ENCODE measurements around the gene RPAP2.
A peak's percentile ranks its signal among the peaks of the same experiment; 100 is the strongest.
"Not testable (repeated sequence)": the region's sequence is repeated elsewhere in the genome, so short reads cannot be mapped to it uniquely, and the experiment has no call there.

RPAP2 gene
- 40.3 to 52.1 reads per million in 2 donors for total RNA-seq

- DNase-seq = peak; percentile 60
Observed at GRCh38 chr1:92298573-92299476, at the start of gene RPAP2, which contains the start of gene GLMN. RPAP2 (plus strand) TSS chr1:92299059; CDS start chr1:92299074, 15 bp downstream. GLMN (minus strand) TSS chr1:92298987; CDS start chr1:92297999, 988 bp downstream.

DNA sequence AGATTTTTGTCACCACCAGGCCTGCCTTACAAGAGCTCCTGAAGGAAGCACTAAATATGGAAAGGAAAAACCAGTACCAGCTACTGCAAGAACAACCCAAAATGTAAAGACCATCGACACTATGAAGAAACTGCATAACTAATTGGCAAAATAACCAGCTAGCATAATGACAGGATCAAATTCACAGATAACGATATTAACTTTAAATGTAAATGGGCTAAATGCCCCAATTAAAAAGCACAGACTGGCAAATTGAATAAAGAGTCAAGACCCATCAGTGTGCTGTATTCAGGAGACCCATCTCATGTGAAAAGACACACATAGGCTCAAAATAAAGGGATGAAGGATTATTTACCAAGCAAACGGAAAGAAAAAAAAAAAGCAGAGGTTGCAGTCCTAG lies 44.1 kb upstream of the RPAP2 start:
- not testable (repeated sequence) for DNase-seq

DNA sequence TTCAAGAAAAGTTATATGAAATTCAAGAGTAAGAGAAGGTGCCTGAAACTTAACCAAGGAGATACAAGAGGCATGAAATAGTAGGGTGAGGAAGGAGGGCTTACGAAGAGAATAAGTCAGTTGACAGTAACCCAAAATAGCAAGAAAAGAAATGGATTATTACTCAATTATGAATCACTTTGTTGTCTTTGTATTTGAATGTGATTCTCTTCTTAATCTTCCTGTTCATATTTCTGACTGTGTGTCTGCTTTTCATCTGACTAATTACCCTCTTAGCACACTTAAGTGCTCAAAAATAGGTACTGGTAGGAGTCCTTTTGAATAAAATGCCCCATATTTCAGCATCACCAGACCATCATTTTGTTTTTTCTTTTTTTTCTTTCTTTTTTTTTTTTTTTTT lies 39.5 kb upstream of the RPAP2 start:
- no peak for DNase-seq

DNA sequence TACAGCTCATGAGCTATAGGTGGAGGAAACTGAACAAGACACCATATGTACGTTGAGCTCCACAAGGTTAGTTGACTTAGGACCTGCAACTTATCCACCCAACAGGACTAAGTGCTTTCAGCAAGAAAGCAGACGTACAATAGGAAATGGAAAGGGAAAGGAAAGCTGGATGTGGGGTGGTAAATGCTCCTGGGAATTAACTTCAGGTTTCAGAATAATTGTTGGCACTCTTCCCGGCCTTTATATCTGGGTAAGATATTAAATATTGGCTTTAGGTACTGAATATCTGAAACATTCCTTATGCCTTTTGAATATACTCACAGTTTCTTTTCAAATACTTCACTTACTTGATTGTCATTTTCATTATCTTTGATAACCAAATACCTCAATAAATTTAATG lies 36.3 kb upstream of the RPAP2 start:
- no peak for DNase-seq

DNA sequence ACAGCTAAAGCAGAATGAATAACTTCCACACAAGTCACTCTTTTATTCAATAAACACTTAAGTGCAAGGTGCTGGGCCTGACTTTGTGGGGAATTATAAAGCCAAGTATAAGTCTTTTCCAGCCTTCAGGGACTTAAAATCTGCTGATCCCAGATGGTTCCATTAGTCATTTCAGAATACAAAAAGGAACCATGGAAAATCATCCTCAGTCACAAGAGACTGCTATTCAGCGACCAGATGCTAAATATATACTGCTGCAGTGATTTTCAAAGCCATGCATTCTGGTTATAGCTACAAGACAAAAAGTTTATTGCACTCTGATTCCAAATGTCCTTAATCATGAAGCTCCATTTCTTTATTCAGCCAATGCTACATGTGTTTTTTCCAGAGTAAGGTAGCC lies 25.8 kb upstream of the RPAP2 start:
- no peak for DNase-seq

DNA sequence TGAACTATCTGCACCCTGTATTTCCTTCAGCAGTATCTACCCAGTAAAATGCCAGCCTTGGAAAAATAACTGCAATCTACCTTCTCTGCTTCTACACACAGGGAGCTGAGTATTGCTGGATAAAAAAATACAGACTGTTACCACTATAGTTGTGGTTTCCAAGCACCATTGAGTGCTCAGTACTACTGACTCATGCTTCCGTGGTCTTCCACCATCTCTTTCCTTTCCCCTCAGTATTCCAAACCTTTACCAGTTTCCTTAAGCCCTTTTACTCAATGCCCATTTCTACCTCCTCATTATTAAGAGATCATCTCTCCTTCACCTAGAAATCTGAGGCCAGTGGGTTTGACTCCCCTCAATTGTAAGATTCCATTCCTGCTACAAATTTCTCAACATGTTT lies 23.9 kb upstream of the RPAP2 start:
- no peak for DNase-seq

DNA sequence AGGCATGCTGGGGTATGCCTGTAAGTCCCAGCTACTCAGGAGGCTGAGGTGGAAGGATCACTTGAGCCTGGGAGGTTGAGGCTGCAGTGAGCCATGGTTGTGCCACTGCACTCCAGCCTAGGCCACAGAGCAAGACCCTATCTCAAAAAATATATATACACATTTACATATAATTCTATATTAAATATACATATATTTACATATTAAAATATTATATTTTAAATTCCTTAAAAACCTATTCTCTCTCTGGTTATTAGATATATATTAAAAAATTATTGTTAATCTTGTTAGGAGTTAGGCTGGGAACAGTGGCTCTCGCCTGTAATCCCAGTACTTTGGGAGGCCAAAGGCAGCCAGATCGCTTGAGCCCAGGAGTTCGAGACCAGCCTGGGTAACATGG lies 22.8 kb upstream of the RPAP2 start:
- no peak for DNase-seq

GRCh38 chr1:92277105-92277723 lies 21.6 kb upstream of the RPAP2 start:
- DNase-seq = no peak

GRCh38 chr1:92279781-92280180 lies 19.1 kb upstream of the RPAP2 start:
- not testable (repeated sequence) for DNase-seq

DNA sequence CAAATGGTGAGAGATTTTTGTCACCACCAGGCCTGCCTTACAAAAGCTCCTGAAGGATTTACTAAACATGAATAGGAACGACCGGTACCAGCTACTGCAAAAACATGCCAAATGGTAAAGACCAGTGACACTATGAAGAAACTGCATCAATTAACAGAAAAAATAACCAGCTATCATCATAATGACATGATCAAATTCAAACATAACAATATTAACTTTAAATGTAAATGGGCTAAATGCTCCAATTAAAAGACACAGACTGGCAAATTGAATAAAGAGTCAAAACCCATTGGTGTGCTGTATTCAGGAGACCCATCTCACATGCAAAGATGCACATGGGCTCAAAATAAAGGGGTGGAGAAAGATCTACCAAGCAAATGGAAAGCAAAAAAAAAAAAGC lies 17.4 kb upstream of the RPAP2 start:
- not testable (repeated sequence) for DNase-seq

DNA sequence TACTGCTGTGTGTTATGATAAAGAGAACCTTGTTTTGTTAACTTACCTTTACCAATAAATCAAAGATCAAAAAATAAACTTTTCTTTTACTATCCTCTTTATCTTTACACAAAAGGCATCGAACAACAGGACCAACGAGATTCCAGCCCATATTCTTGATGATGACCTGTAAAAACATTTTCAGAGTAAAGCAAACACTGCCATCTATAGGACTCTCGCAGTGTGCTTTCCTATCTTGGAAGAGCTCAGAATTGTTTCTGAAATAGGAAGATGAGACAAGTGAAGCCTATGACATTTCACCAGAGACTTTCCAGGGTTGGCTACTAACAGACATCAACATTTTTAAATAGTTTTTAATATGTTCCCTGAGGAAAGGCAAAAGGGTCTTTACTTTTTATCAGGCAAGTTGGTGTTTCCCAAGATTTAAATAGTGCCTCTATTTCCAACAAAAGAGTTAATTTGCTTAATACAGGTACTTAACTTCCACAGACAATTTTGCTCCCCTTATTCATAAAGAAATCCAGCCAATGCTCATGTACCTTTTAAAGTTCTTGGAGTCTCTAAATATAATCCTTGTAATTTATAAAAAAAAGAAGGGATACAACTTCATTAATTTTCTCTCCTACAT lies 7.4 kb upstream of the RPAP2 start:
- DNase-seq = no peak

GRCh38 chr1:92298213-92298572 lies 666 bp upstream of the RPAP2 start:
- DNase-seq = no peak

DNA sequence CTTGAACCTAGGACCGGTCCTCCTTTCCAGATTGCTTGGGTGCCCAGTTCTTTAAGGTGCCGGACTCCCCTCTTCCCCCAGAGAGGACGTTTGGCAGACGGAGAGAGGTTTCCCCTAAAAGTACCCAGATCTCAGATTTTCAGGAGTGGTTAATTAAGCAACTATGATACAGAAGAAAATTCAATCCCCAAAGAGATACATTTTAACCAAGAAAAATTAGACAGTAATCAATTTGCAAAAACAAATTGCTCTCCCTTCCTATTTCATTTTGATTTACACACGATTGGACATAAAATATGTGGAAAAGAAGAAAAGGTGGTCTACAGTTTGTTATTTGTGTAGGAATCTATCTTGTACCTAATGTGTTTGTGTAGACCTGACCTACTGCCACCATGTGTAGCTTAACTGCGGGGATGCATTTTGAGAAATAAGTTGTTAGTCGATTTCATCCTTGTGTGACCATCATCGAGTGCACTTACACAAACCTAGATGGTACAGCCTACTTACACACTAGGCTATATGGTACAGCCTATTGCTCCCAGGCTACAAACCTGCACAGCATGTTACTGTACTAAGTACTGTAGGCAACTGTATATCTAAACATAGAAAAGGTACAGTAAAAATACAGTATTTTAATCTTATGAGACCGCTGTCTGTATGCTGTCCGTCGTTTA lies 755 bp downstream of the RPAP2 start:
- DNase-seq = no peak

GRCh38 chr1:92301021-92301420 lies 2.2 kb downstream of the RPAP2 start:
- no peak for DNase-seq

DNA sequence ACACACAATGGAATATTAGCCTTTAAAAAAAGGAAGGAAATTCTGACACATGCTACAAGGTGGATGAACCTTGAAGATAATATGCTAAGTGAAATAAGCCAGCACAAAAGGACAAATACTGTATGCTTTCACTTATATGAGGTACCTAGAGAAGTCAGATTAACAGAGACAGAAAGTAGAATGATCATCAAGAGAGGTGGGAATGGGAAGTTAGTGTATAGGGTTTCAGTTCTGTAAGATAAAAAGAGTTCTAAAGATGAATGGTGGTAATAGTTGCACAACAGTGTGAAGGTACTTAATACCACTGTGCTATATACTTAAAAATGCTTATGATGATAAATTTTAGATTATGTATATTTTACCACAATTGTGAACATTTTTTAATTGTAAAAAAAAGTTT lies 7.2 kb downstream of the RPAP2 start:
- no peak for DNase-seq

GRCh38 chr1:92307980-92308379 lies 9.1 kb downstream of the RPAP2 start:
- no peak for DNase-seq

- DNase-seq = no peak
Observed at GRCh38 chr1:92310185-92310597, 11.3 kb downstream of the RPAP2 start.

DNA sequence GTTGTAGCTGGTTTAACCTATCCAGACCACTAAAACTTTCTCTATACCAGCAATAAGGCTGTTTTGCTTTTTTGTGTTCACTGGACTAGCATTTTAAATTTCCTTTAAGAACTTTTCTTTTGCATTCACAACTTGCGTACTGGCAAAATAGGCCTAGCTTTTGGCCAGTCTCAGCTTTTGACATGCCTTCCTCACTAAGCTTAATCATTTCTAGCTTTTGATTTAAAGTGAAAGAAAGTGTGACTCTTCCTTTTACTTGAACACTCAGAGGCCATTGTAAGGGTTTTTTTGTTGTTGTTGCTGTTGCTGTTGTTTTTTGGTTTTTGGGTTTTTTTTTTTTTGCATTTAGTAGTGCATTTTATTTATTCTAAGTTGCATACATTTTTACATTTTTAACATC lies 15.2 kb downstream of the RPAP2 start:
- no peak for DNase-seq

- peak; percentile 16 for DNase-seq
Observed at GRCh38 chr1:92315766-92316599, 17.1 kb downstream of the RPAP2 start.

GRCh38 chr1:92317836-92318493 lies 19.1 kb downstream of the RPAP2 start:
- no peak for DNase-seq

All from T-helper 9 cell (primary cell).